PC-3 (cell line): ENCODE results near the gene KRT3. TPM values are rescaled to one million over a fixed set of nuclear protein-coding genes. Genes with fewer than 3 reads are reported as not detected.

Experiments
- ATAC-seq: fragments of 200-7000 bp; cut with Tn5 transposase; 2 replicates; pipeline ENCODE4 v1.9.1; 2020; ENCODE audit warnings: mild to moderate bottlenecking, moderate library complexity
- BruUV-seq: library from RNA; stranded (reverse); fragments of 400-500 nt; replicated peaks from 2 replicates; lab custom pipeline; 2021; lab: Mats Ljungman, UMichigan
- CTCF ChIA-PET: fragments of 300-600 bp; sonication (Branson Sonifier 250); formaldehyde crosslinking; loops from one replicate; lab custom pipeline; 2022; ENCODE audit warnings: antibody characterized with exemption; lab: Charles Lee
- POLR2A ChIA-PET: fragments of 300-600 bp; sonication (Branson Sonifier 250); formaldehyde crosslinking; loops from one replicate; lab custom pipeline; 2022; ENCODE audit warnings: antibody characterized with exemption; ENCODE audit not compliant: unreplicated experiment; lab: Charles Lee
- DNase-seq: peaks from one replicate; pipeline ENCODE4 v3.0.0-alpha.2; 2015
- H2AFZ ChIP-seq: fragments of 300-600 bp; sonication (generic); 2 replicates; pipeline ENCODE4 v1.6.0; 2016; ENCODE audit warnings: antibody characterized with exemption, low read length
- H3F3A ChIP-seq: fragments of 300-600 bp; sonication (generic); one replicate; pipeline ENCODE4 v1.6.0; 2017; ENCODE audit warnings: antibody characterized with exemption, low read length, control low read depth, mild to moderate bottlenecking; ENCODE audit not compliant: unreplicated experiment
- H3K27ac ChIP-seq: fragments of 300-600 bp; sonication (generic); 2 replicates; pipeline ENCODE4 v1.5.1; 2016; ENCODE audit warnings: mild to moderate bottlenecking, low read length
- H3K27me3 ChIP-seq: fragments of 300-600 bp; sonication (generic); 2 replicates; pipeline ENCODE4 v1.6.1; 2016; ENCODE audit warnings: low read length, mixed read lengths
- H3K36me3 ChIP-seq: fragments of 300-600 bp; sonication (generic); 2 replicates; pipeline ENCODE4 v1.6.1; 2016; ENCODE audit warnings: low read depth, mixed run types, low read length, mixed read lengths
- H3K4me1 ChIP-seq: fragments of 300-600 bp; sonication (generic); 2 replicates; pipeline ENCODE4 v1.5.1; 2016; ENCODE audit warnings: low read length; ENCODE audit not compliant: insufficient read depth
- H3K4me2 ChIP-seq: fragments of 300-600 bp; sonication (generic); 2 replicates; pipeline ENCODE4 v1.6.0; 2016; ENCODE audit warnings: low read length
- H3K4me3 ChIP-seq: fragments of 300-600 bp; sonication (generic); 2 replicates; pipeline ENCODE4 v1.5.1; 2016; ENCODE audit warnings: mild to moderate bottlenecking, low read length, mixed read lengths
- H3K79me2 ChIP-seq: fragments of 300-600 bp; sonication (generic); 2 replicates; pipeline ENCODE4 v1.6.1; 2017; ENCODE audit warnings: low read length, mixed read lengths
- H3K9ac ChIP-seq: fragments of 300-600 bp; sonication (generic); 2 replicates; pipeline ENCODE4 v1.6.0; 2016; ENCODE audit warnings: mild to moderate bottlenecking, low read length
- H3K9me2 ChIP-seq: fragments of 300-600 bp; sonication (generic); replicated peaks from 2 replicates; pipeline ENCODE4 v1.6.1; 2016; ENCODE audit warnings: mixed run types, low read length, mixed read lengths
- H3K9me3 ChIP-seq: fragments of 300-600 bp; sonication (generic); 2 replicates; pipeline ENCODE4 v1.6.1; 2016; ENCODE audit warnings: low read length, mixed read lengths
- H4K20me1 ChIP-seq: fragments of 300-600 bp; sonication (generic); 2 replicates; pipeline ENCODE4 v1.6.1; 2016; ENCODE audit warnings: low read length, mixed read lengths
- EZH2 ChIP-seq: fragments of 300-600 bp; sonication (generic); IDR thresholded peaks from one replicate; pipeline ENCODE4 v1.6.1; 2017; ENCODE audit warnings: antibody characterized with exemption, mild to moderate bottlenecking, low read length; ENCODE audit not compliant: unreplicated experiment
- EZH2phosphoT487 ChIP-seq: fragments of 300-600 bp; sonication (generic); IDR thresholded peaks from 2 replicates; pipeline ENCODE4 v1.6.1; 2018; ENCODE audit warnings: mild to moderate bottlenecking, antibody characterized with exemption, low read length, borderline replicate concordance
- intact Hi-C: fragments of 100-400 bp; cut with micrococcal nuclease; formaldehyde crosslinking; loops from 2 replicates; pipeline ENCODE4 v1.9.0; 2023
- total RNA-seq: library from RNA; depleted of rRNA; stranded (reverse); fragments of >200 nt; gene quantifications from 2 replicates; pipeline ENCODE4 v1.2.3, GENCODE V29; 2014
- TF ChIP-seq, protein P1 (sequence below): fragments of 300-600 bp; sonication (generic); conservative IDR thresholded peaks from 2 replicates; pipeline ENCODE4 v1.5.1; 2017; ENCODE audit warnings: antibody characterized with exemption, low read depth, mild to moderate bottlenecking, low read length

The KRT3 gene
- total RNA-seq, 1 experiment from 2014 or later = 0.33 TPM

DNA sequence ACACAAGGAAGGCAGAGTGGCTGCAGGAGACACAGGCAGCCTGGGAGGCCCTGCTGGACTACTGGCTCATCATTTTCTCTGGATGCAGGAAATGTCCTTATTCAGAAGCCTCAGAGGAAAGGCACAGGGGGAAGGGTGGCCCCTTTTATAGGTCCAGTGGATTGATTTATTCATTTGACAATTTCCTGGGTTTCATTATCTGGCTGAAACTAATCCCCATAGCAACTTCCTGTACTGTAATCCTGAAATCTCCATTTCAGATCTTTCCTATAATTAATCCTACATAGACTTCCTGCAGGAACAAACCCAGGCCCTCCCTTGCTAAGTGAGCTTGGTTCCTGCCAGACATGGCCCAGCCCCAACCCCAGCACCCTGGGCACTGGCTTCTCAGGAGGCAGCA, 41.8 kb downstream of the KRT3 start:
- ATAC-seq = no peak
- H3F3A ChIP-seq = no peaks in the 10 kb centered on the region
- ChIA-PET POLR2A (no interaction called here), CTCF (no interaction called here)
- H3K9me2 ChIP-seq = no peaks in the 10 kb centered on the region
- BruUV-seq = no TSS peak
- no peaks in the 10 kb centered on the region for H3K4me1 ChIP-seq
- no peaks in the 10 kb centered on the region for H3K79me2 ChIP-seq
- H2AFZ ChIP-seq = no peak overlapping the region
- no peaks in the 10 kb centered on the region for H3K36me3 ChIP-seq
- no peaks in the 10 kb centered on the region for H4K20me1 ChIP-seq
- H3K4me2 ChIP-seq = no peak overlapping the region
- H3K9ac ChIP-seq = no peak overlapping the region
- H3K9me3 ChIP-seq = no peaks in the 10 kb centered on the region
- no peak overlapping the region for H3K27ac ChIP-seq
- intact Hi-C loops = no loop called here
- no peak for DNase-seq
- no peak overlapping the region for H3K4me3 ChIP-seq
- no peak for TF ChIP-seq EZH2phosphoT487
- no peak for TF ChIP-seq EZH2
- TF ChIP-seq, protein P1, sequence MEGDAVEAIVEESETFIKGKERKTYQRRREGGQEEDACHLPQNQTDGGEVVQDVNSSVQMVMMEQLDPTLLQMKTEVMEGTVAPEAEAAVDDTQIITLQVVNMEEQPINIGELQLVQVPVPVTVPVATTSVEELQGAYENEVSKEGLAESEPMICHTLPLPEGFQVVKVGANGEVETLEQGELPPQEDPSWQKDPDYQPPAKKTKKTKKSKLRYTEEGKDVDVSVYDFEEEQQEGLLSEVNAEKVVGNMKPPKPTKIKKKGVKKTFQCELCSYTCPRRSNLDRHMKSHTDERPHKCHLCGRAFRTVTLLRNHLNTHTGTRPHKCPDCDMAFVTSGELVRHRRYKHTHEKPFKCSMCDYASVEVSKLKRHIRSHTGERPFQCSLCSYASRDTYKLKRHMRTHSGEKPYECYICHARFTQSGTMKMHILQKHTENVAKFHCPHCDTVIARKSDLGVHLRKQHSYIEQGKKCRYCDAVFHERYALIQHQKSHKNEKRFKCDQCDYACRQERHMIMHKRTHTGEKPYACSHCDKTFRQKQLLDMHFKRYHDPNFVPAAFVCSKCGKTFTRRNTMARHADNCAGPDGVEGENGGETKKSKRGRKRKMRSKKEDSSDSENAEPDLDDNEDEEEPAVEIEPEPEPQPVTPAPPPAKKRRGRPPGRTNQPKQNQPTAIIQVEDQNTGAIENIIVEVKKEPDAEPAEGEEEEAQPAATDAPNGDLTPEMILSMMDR = no peak
- H3K27me3 ChIP-seq = peaks cover 25% of the 10 kb centered on the region

DNA sequence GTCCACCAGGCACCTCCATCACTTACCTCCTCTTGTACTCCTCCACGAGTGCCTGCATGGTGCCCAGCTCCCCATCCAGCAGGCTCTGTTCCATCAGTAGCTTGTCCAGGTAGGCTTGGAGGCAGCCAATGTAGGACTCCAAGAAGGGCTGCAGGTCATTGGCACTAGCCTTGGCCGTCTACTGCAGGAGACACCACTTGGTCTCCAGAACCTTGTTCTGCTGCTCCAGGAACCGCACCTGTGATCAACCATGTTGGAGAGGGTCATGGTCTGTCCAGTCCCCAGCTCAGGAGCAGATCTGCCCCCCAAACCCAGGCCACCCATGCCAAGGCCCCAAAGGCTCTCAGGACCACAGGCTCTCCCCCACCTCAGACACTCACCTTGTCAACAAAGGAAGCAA, 42.6 kb downstream of the KRT3 start:
- H3K4me3 ChIP-seq = no peak overlapping the region
- intact Hi-C loops = no loop called here
- no peaks in the 10 kb centered on the region for H4K20me1 ChIP-seq
- no peak overlapping the region for H2AFZ ChIP-seq
- no peaks in the 10 kb centered on the region for H3K4me1 ChIP-seq
- H3K9me2 ChIP-seq = no peaks in the 10 kb centered on the region
- H3K9me3 ChIP-seq = no peaks in the 10 kb centered on the region
- ChIA-PET CTCF (no interaction called here), POLR2A (no interaction called here)
- no peak overlapping the region for H3K4me2 ChIP-seq
- no peaks in the 10 kb centered on the region for H3K79me2 ChIP-seq
- ATAC-seq = no peak
- no peaks in the 10 kb centered on the region for H3K36me3 ChIP-seq
- TF ChIP-seq EZH2 (no peak), EZH2phosphoT487 (no peak)
- TF ChIP-seq, protein P1 = no peak
- peaks cover 33% of the 10 kb centered on the region for H3K27me3 ChIP-seq
- no peak overlapping the region for H3K9ac ChIP-seq
- H3F3A ChIP-seq = no peaks in the 10 kb centered on the region
- no peak overlapping the region for H3K27ac ChIP-seq
- BruUV-seq = no TSS peak
- DNase-seq = no peak

DNA sequence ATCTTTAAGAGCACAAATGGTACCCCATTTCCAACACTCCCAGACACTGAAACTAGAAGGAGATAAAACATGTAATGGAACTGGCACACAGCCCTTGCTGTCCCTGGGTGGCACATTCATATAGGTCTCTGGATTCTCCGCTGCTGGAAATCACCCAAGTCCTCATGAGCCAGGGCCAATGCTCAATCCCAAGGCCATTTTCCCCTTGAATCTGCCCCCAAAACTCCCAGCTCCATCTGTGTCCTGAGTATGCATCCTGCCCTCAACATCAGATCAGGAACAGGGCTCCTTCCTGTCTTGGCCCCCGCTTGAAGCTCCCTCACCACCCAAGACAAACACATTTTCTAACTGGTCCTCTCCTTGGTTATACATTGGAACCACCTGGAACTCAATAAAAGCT, 43.4 kb downstream of the KRT3 start:
- no peak overlapping the region for H3K9ac ChIP-seq
- no peaks in the 10 kb centered on the region for H3K79me2 ChIP-seq
- no peak overlapping the region for H3K4me3 ChIP-seq
- intact Hi-C loops = no loop called here
- no TSS peak for BruUV-seq
- H2AFZ ChIP-seq = no peak overlapping the region
- TF ChIP-seq EZH2phosphoT487 = no peak
- no peak for TF ChIP-seq EZH2
- TF ChIP-seq, protein P1 = no peak
- no peak overlapping the region for H3K4me2 ChIP-seq
- H3K36me3 ChIP-seq = no peaks in the 10 kb centered on the region
- no peaks in the 10 kb centered on the region for H3K9me2 ChIP-seq
- CTCF ChIA-PET = no interaction called here
- POLR2A ChIA-PET = no interaction called here
- DNase-seq (no peak), ATAC-seq (no peak)
- H3K4me1 ChIP-seq = no peaks in the 10 kb centered on the region
- H3K27me3 ChIP-seq = peaks cover 37% of the 10 kb centered on the region
- H3K27ac ChIP-seq = no peak overlapping the region
- no peaks in the 10 kb centered on the region for H3K9me3 ChIP-seq
- no peaks in the 10 kb centered on the region for H4K20me1 ChIP-seq
- H3F3A ChIP-seq = no peaks in the 10 kb centered on the region
